IMR-90 (cell line): ENCODE data around the gene CCSER1. TPM values are rescaled to one million over a fixed set of nuclear protein-coding genes. Genes with fewer than 3 reads are reported as not detected.

Experiments used
- ATAC-seq: fragments of 200-7000 bp; cut with Tn5 transposase; 2 replicates; pipeline ENCODE4 v1.9.1; 2020; ENCODE audit warnings: low read depth, mild to moderate bottlenecking, moderate library complexity
- BruUV-seq: library from RNA; stranded (reverse); fragments of 400-500 nt; replicated peaks from 2 replicates; lab custom pipeline; 2021; lab: Mats Ljungman, UMichigan
- CTCF ChIA-PET: fragments of 300-600 bp; formaldehyde crosslinking; extraction: SDS; loops from one replicate; lab custom pipeline; 2021; ENCODE audit warnings: antibody characterized with exemption; lab: Yijun Ruan, JAX
- POLR2A ChIA-PET: fragments of 300-600 bp; sonication (Branson Sonifier 250); formaldehyde crosslinking; loops from one replicate; lab custom pipeline; 2022; ENCODE audit warnings: antibody characterized with exemption; ENCODE audit not compliant: unreplicated experiment; lab: Charles Lee
- DNase-seq: peaks from one replicate; pipeline ENCODE4 v3.0.0; 2013
- H2AFZ ChIP-seq: replicated peaks from 2 replicates; pipeline ENCODE3; 2013; ENCODE audit warnings: low read length, mild to moderate bottlenecking; ENCODE audit not compliant: poor library complexity
- H2AK5ac ChIP-seq: 2 replicates; pipeline ENCODE4 v1.6.1; 2013; ENCODE audit warnings: low read depth, low read length, inconsistent platforms
- H2AK9ac ChIP-seq: replicated peaks from 2 replicates; pipeline ENCODE3; 2013; ENCODE audit warnings: mild to moderate bottlenecking, low read depth, low read length, moderate library complexity; ENCODE audit not compliant: poor library complexity
- H2BK120ac ChIP-seq: 2 replicates; pipeline ENCODE4 v1.6.1; 2013; ENCODE audit warnings: low read depth, low read length, inconsistent platforms
- H2BK15ac ChIP-seq: 3 replicates; pipeline ENCODE4 v1.6.1; 2013; ENCODE audit warnings: low read depth, low read length, inconsistent platforms
- H2BK20ac ChIP-seq: 2 replicates; pipeline ENCODE4 v1.6.1; 2013; ENCODE audit warnings: low read depth, mild to moderate bottlenecking, inconsistent platforms, low read length, moderate library complexity
- H2BK5ac ChIP-seq: 2 replicates; pipeline ENCODE4 v1.6.1; 2013; ENCODE audit warnings: mild to moderate bottlenecking, low read depth, low read length, inconsistent platforms; ENCODE audit not compliant: poor library complexity, severe bottlenecking
- H3K14ac ChIP-seq: replicated peaks from 2 replicates; pipeline ENCODE4 v1.6.1; 2013; ENCODE audit warnings: low read depth, low read length, inconsistent platforms
- H3K18ac ChIP-seq: 2 replicates; pipeline ENCODE4 v1.6.1; 2013; ENCODE audit warnings: low read depth, low read length, control low read depth
- H3K23ac ChIP-seq: 2 replicates; pipeline ENCODE4 v1.6.1; 2013; ENCODE audit warnings: low read depth, low read length, inconsistent platforms
- H3K27ac ChIP-seq: 2 replicates; pipeline ENCODE4 v1.5.1; 2013; ENCODE audit warnings: mild to moderate bottlenecking, control low read depth, low read length; ENCODE audit not compliant: insufficient read depth
- H3K27me3 ChIP-seq: 2 replicates; pipeline ENCODE4 v1.6.1; 2013; ENCODE audit warnings: low read length; ENCODE audit not compliant: control insufficient read depth, insufficient read depth
- H3K36me3 ChIP-seq: 2 replicates; pipeline ENCODE4 v1.6.1; 2013; ENCODE audit warnings: low read length, mixed read lengths; ENCODE audit not compliant: control insufficient read depth, insufficient read depth
- H3K4ac ChIP-seq: 2 replicates; pipeline ENCODE4 v1.6.1; 2013; ENCODE audit warnings: low read depth, low read length, inconsistent platforms
- H3K4me1 ChIP-seq: 2 replicates; pipeline ENCODE4 v1.6.1; 2013; ENCODE audit warnings: low read length, mixed read lengths; ENCODE audit not compliant: control insufficient read depth, insufficient read depth
- H3K4me2 ChIP-seq: 2 replicates; pipeline ENCODE4 v1.6.1; 2013; ENCODE audit warnings: low read depth, mild to moderate bottlenecking, control low read depth, low read length, moderate library complexity
- H3K4me3 ChIP-seq: 2 replicates; pipeline ENCODE4 v1.5.1; 2013; ENCODE audit warnings: low read depth, mild to moderate bottlenecking, control low read depth, low read length, moderate library complexity; ENCODE audit not compliant: insufficient read depth
- H3K56ac ChIP-seq: 2 replicates; pipeline ENCODE4 v1.6.1; 2013; ENCODE audit warnings: low read length, inconsistent platforms; ENCODE audit not compliant: insufficient read depth; ENCODE audit errors: extremely low read depth
- H3K79me1 ChIP-seq, 2 experiments: 2 replicates each; pipeline ENCODE4 v1.6.1; 2013; ENCODE audit warnings: low read length in 2 of 2, inconsistent platforms in 1 of 2, low read depth in 1 of 2
- H3K9ac ChIP-seq: 2 replicates; pipeline ENCODE4 v1.6.1; 2013; ENCODE audit warnings: low read depth, low read length, control low read depth
- H3K9me1 ChIP-seq: 2 replicates; pipeline ENCODE4 v1.6.1; 2013; ENCODE audit warnings: low read length, inconsistent platforms; ENCODE audit not compliant: insufficient read depth
- H3K9me3 ChIP-seq: 2 replicates; pipeline ENCODE4 v1.6.1; 2013; ENCODE audit warnings: low read length; ENCODE audit not compliant: control insufficient read depth, insufficient read depth
- H4K20me1 ChIP-seq: 2 replicates; pipeline ENCODE4 v1.6.1; 2013; ENCODE audit warnings: low read length, inconsistent platforms; ENCODE audit not compliant: insufficient read depth
- H4K5ac ChIP-seq: 2 replicates; pipeline ENCODE4 v1.6.1; 2013; ENCODE audit warnings: mild to moderate bottlenecking, low read depth, low read length, control low read depth
- H4K8ac ChIP-seq, 2 experiments: 2 replicates each; pipeline ENCODE4 v1.6.1; 2013; ENCODE audit warnings: low read depth in 2 of 2, low read length in 2 of 2, control low read depth in 1 of 2, inconsistent platforms in 1 of 2
- H4K91ac ChIP-seq: 2 replicates; pipeline ENCODE4 v1.6.1; 2013; ENCODE audit warnings: low read depth, low read length, inconsistent platforms; ENCODE audit not compliant: insufficient read depth
- MAFK ChIP-seq: IDR thresholded peaks from 2 replicates; pipeline ENCODE4 v1.6.1; 2012; ENCODE audit warnings: low read depth, low read length, improper control_type of control experiment
- MXI1 ChIP-seq: IDR thresholded peaks from 2 replicates; pipeline ENCODE4 v1.6.1; 2012; ENCODE audit warnings: low read depth, mild to moderate bottlenecking, low read length, moderate library complexity, borderline replicate concordance
- NFE2L2 ChIP-seq: fragments of 150-350 bp; IDR thresholded peaks from 2 replicates; pipeline ENCODE4 v1.6.1; 2016; ENCODE audit warnings: low read depth, mild to moderate bottlenecking, low read length
- WGBS, 2 experiments: methylation state at CpG; one replicate each; pipeline versions ENCODE4 v1.1.5 to v1.1.7; 2013; ENCODE audit warnings: missing lambda C conversion rate in 2 of 2; ENCODE audit not compliant: insufficient read length in 1 of 2; ENCODE audit errors: extremely low coverage in 2 of 2; 5-methylcytosine and 5-hydroxymethylcytosine counted together
- dilution Hi-C: fragments of 300-500 bp; cut with HindIII; formaldehyde crosslinking; loops from one replicate; pipeline ENCODE4 v1.14.3; 2018; ENCODE audit warnings: low sequenced_read_pairs; ENCODE audit not compliant: unreplicated experiment
- in situ Hi-C: fragments of 300-500 bp; cut with MboI; formaldehyde crosslinking; loops from 3 replicates; pipeline ENCODE4 v1.14.3; 2019; ENCODE audit warnings: low sequenced_read_pairs, inconsistent platforms, mixed read lengths
- intact Hi-C: fragments of 100-400 bp; cut with micrococcal nuclease; formaldehyde crosslinking; loops from 2 replicates; pipeline ENCODE4 v1.10.0; 2022
- polyA plus RNA-seq, 3 experiments: library from polyadenylated mRNA; depleted of rRNA; stranded (reverse); fragments of >200 nt; gene quantifications; 2 replicates each; pipeline ENCODE4 v1.2.3, GENCODE V29; 2012; ENCODE audit warnings: low replicate concordance in 1 of 3
- total RNA-seq: library from RNA; depleted of rRNA; stranded (reverse); fragments of >200 nt; gene quantifications from 2 replicates; pipeline ENCODE4 v1.2.3, GENCODE V29; 2012
- TF ChIP-seq, protein P1 (sequence below): fragments of 150-350 bp; IDR thresholded peaks from 2 replicates; pipeline ENCODE4 v1.6.1; 2016; ENCODE audit warnings: low read depth, mild to moderate bottlenecking, low read length, moderate library complexity, borderline replicate concordance

The CCSER1 gene
- total and polyA plus RNA-seq, 2 of the 4 experiments (the other 2 are of a cell fraction): not detected

DNA sequence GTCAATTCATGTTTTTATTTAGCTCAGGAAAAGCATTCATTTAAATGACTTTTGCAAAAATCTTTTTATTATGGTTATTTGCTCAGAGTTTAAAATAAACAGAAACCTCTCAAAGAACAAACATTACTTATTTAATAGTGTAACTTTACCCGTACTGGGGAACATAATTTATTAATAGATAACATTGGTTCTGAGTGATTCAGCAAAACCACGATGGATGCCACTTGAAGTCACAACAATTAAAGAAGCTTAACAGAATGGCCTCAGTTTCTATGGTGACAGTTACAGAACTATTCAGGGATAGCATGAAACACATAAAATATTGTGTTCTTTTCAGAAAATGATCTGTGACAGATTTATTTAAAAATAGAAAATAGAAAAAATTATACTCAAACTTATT lies 368.7 kb downstream of the CCSER1 start:
- H3K23ac ChIP-seq: no peak overlapping the region
- in situ Hi-C loops (no loop called here), intact Hi-C loops (no loop called here), dilution Hi-C loops (no loop called here)
- H3K4me3 ChIP-seq: no peak overlapping the region
- H3K9ac ChIP-seq: no peak overlapping the region
- no peak overlapping the region for H2BK20ac ChIP-seq
- no peaks in the 10 kb centered on the region; the same call in 1 of the 2 replicates for H3K9me3 ChIP-seq
- no peaks in the 10 kb centered on the region for H3K9me1 ChIP-seq
- no CpG with 5 or more reads among the region's 2 CpGs for WGBS, 2 experiments
- H3K27me3 ChIP-seq: no peaks in the 10 kb centered on the region
- ChIA-PET CTCF (no interaction called here), POLR2A (no interaction called here)
- H3K36me3 ChIP-seq: no peaks in the 10 kb centered on the region
- H3K4me1 ChIP-seq: no peaks in the 10 kb centered on the region
- no peak overlapping the region for H2BK5ac ChIP-seq
- no peak overlapping the region for H4K91ac ChIP-seq
- no peak overlapping the region for H3K4ac ChIP-seq
- H3K4me2 ChIP-seq: no peak overlapping the region
- H3K14ac ChIP-seq: no peak overlapping the region
- no TSS peak for BruUV-seq
- H3K18ac ChIP-seq: no peak overlapping the region
- H2BK120ac ChIP-seq: no peak overlapping the region
- TF ChIP-seq MXI1 (no peak), NFE2L2 (no peak), MAFK (no peak)
- TF ChIP-seq, protein P1, sequence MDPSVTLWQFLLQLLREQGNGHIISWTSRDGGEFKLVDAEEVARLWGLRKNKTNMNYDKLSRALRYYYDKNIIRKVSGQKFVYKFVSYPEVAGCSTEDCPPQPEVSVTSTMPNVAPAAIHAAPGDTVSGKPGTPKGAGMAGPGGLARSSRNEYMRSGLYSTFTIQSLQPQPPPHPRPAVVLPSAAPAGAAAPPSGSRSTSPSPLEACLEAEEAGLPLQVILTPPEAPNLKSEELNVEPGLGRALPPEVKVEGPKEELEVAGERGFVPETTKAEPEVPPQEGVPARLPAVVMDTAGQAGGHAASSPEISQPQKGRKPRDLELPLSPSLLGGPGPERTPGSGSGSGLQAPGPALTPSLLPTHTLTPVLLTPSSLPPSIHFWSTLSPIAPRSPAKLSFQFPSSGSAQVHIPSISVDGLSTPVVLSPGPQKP: no peak
- H2AFZ ChIP-seq: no peak overlapping the region
- no peak overlapping the region for H2AK5ac ChIP-seq
- no peak overlapping the region for H4K5ac ChIP-seq
- H4K8ac ChIP-seq: no peak overlapping the region
- no peaks in the 10 kb centered on the region for H4K20me1 ChIP-seq
- DNase-seq (no peak), ATAC-seq (no peak)
- no peak overlapping the region for H2BK15ac ChIP-seq
- H3K27ac ChIP-seq: no peak overlapping the region
- no peak overlapping the region for H3K56ac ChIP-seq
- no peak overlapping the region for H2AK9ac ChIP-seq
- no peaks in the 10 kb centered on the region for H3K79me1 ChIP-seq
